Activated CD4-positive, CD25-positive, alpha-beta regulatory T cell treated with anti-CD3 and anti-CD28 coated beads, Interleukin-2, amount 50 U/mL, for 16 hours (primary cell): ENCODE results near the gene DAPK1.
"Not testable (repeated sequence)": the region's sequence is repeated elsewhere in the genome, so short reads cannot be mapped to it uniquely, and the experiment has no call there.

Experiments used
- DNase-seq: peaks from one replicate; pipeline ENCODE4 v3.0.0-alpha.2; 2020; ENCODE audit warnings: low read depth, low spot score

DAPK1 gene

GRCh38 chr9:87498046-87498810 is 561 bp downstream of the DAPK1 start:
- DNase-seq, result no peak

- DNase-seq, result no peak
These were observed 1.2 kb downstream of the DAPK1 start for GRCh38 chr9:87498811-87499360.

- no peak for DNase-seq
These were observed 1.9 kb downstream of the DAPK1 start for GRCh38 chr9:87499424-87500017.

GRCh38 chr9:87500491-87501270 is 3.0 kb downstream of the DAPK1 start:
- no peak for DNase-seq

GRCh38 chr9:87501271-87501656 is 3.6 kb downstream of the DAPK1 start:
- not testable (repeated sequence) for DNase-seq

- DNase-seq, result no peak
These were observed 4.1 kb downstream of the DAPK1 start for GRCh38 chr9:87501806-87502205.

GRCh38 chr9:87502391-87503221 is 4.9 kb downstream of the DAPK1 start:
- DNase-seq, result no peak

GRCh38 chr9:87503430-87503829 is 5.8 kb downstream of the DAPK1 start:
- DNase-seq, result no peak

- no peak for DNase-seq
These were observed 6.3 kb downstream of the DAPK1 start for GRCh38 chr9:87503927-87504326.

GRCh38 chr9:87504938-87505337 is 7.3 kb downstream of the DAPK1 start:
- no peak for DNase-seq

- no peak for DNase-seq
These were observed 8.4 kb downstream of the DAPK1 start for GRCh38 chr9:87505869-87506678.

GRCh38 chr9:87507576-87507975 is 9.9 kb downstream of the DAPK1 start:
- no peak for DNase-seq

- DNase-seq, result no peak
These were observed 12.6 kb downstream of the DAPK1 start for GRCh38 chr9:87510252-87510683.

GRCh38 chr9:87512311-87512710 is 14.6 kb downstream of the DAPK1 start:
- DNase-seq, result no peak

GRCh38 chr9:87513161-87513560 is 15.5 kb downstream of the DAPK1 start:
- DNase-seq, result no peak

- DNase-seq, result no peak
These were observed 16.3 kb downstream of the DAPK1 start for GRCh38 chr9:87513880-87514535.

- no peak for DNase-seq
These were observed 17.3 kb downstream of the DAPK1 start for GRCh38 chr9:87515006-87515405.

GRCh38 chr9:87515588-87516221 is 18.0 kb downstream of the DAPK1 start:
- no peak for DNase-seq

- DNase-seq, result no peak
These were observed 18.7 kb downstream of the DAPK1 start for GRCh38 chr9:87516222-87516925.
